Stimulated activated CD8-positive, alpha-beta memory T cell treated with anti-CD3 and anti-CD28 coated beads, Interleukin-4, amount 100 ng/mL, for 24 hours (primary cell): ENCODE data around the gene RELB.

Experiments
- DNase-seq: peaks from one replicate; pipeline ENCODE4 v3.0.0-alpha.2; 2020; ENCODE audit warnings: low read depth

RELB gene

DNA sequence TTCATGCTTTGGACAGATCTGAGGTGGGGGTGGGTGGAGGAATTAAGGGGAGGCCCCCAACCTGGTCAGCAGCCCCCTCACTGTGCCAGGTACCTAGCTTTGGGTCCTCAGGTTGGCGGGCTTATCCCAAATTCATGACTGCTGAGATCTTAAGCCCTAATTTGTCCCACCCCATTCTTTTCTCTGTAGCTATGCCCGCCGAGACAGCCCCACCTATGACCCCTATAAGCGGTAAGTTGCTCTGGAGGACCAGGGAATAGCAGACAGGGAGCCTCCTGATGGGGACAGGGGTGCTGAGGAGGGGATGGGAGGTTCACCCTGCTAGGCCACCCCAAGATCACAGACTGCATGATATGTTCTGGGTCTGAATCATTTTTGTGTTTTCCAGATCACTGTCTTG, 60.7 kb downstream of the RELB start:
- DNase-seq, result no peak

DNA sequence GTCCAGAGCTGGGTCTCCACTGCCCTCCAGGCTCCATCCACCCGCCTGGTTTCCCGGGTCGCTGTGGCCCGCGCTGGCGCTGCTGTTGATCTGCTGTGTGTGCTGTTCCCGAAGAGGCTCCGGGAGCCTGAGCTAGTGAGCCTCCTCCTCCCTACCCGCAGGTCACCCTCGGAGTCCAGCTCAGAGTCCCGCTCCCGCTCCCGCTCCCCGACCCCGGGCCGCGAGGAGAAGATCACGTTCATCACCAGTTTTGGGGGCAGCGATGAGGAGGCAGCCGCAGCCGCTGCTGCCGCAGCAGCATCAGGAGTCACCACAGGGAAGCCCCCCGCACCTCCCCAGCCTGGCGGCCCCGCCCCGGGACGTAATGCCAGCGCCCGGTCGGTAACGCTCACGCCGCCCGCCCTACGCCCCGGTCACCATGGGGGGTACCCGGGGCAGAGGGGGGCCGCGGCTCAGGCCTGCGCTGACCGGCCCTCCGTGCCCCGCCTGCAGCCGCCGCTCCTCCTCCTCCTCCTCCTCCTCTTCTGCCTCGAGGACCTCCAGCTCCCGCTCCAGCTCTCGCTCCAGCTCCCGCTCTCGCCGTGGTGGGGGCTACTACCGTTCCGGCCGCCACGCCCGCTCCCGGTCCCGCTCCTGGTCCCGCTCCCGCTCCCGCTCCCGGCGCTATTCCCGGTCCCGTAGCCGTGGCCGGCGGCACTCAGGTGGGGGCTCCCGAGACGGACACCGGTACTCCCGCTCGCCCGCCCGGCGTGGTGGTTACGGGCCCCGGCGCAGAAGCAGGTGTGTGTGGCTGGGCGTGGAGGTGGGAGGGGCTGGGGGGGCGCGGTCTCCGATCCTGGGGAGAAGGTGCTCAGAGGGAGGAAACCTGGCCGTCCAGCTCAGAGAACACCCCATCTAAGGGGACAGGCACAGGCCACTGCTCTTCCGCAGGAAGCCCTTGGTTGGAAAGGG, 62.9 kb downstream of the RELB start:
- DNase-seq, result no peak

DNA sequence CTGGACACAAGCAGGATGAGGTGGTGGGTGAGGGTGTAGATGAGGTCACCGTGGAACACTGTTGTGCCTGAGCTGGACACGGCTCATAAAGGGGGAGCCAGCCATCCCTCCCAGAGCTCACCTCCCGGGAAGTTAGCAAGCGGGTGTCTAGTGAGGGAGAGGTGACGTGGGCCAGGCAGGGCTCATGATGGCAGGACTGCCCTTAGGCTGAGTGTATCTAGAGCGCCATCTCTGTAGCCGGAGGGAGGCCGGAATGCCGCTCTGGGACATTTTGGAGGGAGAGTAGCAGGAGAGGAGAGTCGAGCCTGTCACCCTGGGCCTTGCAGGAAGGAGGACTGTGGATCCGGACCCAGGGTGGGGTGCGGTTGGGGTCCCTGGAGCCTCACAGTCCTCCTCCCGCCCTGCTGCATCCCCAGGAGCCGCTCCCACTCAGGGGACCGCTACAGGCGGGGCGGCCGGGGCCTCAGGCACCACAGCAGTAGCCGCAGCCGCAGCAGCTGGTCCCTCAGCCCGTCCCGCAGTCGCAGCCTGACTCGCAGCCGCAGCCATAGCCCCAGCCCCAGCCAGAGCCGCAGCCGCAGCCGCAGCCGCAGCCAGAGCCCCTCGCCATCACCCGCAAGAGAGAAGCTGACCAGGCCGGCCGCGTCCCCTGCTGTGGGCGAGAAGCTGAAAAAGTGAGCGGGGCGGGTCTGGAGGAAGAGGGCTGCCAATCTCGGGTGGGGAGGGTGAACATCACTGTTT, 65.8 kb downstream of the RELB start:
- DNase-seq, result no peak

DNA sequence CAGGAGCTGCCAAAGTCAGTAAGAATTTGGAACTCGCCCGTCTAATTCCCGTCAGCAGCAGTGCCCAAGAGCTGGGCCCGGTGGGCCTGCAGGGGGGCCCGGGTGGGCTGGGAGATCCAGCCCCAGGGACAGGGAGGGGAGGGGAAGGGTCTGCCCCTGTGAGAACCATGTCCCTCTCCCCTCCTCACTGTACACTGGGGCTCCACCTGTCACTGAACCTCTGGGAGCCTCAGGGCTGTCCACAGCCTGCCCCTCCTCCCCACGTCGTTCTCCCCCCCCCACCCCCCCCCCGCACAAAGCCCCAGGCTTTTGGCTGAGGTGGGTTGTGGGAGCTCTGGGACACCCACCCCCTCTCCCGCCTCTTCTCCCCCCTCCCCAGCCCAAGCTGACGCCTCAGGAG, 66.8 kb downstream of the RELB start:
- DNase-seq, result no peak

DNA sequence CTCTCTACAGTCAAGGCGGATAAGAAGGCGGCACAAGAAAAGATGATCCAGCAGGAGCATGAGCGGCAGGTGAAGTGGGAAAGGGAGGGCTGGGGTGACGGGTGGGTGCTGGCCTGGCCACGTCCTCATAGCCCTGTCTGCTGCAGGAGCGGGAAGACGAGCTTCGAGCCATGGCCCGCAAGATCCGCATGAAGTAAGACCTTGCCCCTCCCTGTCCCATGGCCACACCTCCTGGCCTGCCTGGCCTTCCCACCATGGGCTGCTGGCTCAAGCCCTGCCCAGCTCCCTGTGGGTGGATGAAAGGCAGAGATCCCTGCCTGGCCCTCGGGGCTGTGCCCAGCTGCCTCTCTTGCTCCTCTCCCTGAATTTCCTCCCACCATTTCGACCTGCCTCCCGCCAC, 67.8 kb downstream of the RELB start:
- no peak for DNase-seq

DNA sequence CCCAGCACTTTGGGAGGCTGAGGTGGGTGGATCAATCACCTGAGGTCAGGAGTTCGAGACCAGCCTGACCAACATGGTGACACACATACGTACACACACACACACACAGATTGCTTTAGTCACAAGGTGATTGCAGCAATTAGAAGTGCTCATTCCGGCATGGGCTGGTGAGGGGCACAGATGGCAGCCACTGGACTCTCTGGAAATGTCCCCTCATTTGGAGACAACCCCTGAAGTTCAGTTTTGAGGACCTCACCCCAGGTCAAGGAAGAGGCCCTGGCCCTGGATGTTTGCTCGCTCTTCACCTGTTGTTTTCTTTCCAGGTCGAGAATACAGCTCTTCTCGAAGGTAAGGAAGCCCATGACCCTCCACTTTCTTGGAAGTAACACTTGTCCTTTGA, 69.0 kb downstream of the RELB start:
- no peak for DNase-seq

DNA sequence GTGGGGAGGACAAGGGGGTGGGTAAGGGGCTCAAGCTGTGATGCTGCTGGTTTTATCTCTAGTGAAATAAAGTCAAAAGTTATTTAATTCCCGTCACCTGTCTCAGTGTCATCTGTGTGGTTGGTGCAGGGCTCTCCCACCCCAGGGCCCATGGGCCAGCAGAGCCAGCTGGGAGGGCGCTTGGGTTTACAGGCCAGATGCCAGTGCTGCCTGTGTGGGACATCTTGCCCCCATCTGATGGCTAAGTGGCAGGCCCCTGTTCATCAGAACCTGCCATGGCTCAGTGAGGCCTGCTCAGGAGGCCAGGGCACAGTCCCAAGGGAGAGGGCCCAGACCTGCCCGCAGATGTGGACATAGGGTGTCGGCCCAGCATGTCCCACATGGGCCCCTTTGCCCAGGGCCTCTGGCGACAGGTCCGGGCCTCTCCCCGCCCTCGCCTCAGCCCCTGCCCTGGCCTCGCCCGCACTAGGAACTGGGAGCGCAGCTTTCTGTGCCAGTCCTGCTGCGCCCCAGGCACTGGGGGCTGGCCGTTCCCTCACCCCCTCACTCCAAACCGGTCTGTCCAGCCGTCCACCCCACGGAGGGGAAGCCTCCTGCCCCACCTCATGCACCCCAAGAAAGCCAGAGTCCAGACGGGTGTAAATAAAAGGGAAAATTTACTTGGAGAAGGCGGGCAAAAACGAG, 69.7 kb downstream of the RELB start:
- DNase-seq, result no peak

DNA sequence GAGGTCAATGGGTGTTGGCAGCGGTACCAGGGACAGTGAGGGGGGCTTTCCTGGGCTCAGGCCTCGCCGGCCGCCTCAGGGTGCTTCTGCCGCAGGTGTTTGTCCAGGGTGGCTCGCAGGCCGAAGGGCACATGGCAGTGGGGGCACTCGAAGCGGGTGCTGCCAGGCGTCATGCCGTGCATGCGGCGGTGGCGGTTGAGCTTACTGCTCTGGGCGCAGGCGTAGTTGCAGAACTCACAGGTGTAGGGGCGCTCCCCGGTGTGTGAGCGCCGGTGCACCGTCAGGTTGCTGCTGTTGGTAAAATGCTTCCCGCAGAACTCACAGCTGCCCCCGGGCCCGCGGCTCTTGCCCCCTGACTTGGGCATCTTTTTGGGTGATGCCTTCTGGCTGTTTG, 70.3 kb downstream of the RELB start:
- DNase-seq, result no peak

DNA sequence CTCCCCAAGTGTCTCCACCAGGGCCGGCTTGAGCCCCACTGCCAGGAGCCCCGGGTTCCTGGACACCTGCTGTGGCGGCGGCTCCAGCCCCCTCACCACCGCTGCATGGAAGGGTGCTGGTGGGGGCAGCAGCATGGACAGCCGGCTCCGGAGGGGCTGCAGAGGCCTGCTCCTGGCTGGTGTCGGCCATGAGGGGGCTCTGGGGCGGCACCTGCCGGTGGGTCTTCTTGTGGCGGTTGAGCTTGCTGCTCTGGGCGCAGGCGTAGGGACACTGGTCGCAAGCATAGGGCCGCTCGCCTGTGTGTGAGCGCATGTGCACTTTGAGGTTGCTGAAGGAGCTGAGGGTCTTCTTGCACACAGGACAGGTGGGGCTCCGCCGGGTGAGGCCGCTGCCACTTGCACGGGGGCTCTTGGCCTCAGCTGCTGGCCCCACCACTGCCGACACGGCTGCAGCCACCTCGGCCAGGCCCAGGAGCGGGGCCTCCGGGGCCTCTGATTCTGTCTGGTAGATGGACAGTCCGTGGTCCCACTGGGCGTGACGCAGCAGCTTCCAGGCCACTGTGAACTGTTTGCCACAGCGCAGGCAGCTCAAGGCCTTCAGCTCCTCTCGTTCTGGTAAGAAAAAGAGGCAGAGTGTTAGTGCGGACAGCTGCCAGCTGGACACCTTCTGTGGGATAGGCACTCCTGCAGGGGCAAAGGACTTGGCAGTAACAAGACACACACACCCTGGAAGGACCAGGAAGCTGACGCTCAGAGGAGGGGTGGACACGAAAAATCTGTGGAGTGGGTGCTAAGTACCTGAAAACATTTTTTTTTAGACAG, 70.9 kb downstream of the RELB start:
- no peak for DNase-seq

DNA sequence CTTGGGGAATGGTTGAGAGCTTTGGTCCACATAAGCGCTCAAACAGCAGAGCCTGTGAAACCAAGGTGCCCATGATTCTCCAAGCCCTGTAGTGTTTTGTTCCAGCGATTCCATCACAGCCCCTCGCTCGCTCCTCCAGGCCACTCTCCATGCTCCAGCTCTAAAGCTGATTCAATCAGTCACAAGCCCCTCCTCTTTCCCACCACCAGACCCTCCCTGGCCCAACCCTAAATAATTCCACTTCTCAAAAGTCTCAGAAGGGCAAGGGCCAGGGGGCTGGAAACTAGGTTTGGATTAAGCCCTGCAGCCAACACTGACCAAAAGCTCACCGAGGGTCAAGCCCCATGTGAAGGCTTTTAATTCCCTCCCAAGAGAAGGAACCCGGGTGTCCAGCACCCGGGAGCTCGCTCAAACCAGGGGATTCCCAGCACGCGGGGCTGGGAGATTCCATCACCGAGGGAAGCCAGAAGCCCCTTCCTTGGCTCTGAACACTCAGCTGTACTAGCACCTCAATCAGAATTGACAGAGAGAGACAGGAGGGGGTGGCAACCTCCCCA, 73.6 kb downstream of the RELB start:
- DNase-seq, result no peak

DNA sequence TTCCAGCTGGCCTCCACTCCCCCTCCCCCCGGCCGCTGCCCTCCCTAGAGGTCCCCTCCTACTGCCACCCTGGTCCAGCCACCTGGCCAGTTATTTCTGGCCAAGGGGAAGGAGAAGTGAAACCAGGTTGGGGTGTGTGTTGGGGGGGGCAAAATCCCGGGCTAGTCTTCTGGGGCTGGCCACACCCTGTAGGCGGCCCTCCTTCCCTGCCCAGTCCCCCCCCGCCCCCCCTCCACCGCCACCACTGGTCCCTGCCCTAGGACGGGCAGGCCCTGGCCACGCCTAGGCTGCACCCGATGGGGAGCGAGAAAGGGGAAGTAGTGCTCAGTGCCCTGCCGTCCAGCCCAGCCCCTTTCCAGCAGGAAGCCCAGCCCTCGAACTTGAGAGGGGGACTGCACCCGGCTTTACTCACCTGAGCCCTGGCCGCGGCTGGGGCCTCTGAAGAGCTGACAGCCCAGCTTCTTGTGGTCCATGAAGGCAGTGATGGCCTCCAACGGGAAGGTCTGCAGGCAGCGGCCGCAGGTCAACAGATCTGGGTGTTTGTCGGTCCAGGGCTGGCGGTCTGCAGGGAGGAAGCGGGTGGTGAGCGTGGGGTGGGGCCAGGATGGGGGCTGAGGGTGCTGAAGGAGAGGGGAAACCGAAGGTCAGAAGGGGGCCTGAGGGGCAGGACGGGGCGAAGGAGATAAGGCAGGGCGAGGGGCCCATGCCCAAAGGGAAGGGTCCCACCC, 74.2 kb downstream of the RELB start:
- no peak for DNase-seq

DNA sequence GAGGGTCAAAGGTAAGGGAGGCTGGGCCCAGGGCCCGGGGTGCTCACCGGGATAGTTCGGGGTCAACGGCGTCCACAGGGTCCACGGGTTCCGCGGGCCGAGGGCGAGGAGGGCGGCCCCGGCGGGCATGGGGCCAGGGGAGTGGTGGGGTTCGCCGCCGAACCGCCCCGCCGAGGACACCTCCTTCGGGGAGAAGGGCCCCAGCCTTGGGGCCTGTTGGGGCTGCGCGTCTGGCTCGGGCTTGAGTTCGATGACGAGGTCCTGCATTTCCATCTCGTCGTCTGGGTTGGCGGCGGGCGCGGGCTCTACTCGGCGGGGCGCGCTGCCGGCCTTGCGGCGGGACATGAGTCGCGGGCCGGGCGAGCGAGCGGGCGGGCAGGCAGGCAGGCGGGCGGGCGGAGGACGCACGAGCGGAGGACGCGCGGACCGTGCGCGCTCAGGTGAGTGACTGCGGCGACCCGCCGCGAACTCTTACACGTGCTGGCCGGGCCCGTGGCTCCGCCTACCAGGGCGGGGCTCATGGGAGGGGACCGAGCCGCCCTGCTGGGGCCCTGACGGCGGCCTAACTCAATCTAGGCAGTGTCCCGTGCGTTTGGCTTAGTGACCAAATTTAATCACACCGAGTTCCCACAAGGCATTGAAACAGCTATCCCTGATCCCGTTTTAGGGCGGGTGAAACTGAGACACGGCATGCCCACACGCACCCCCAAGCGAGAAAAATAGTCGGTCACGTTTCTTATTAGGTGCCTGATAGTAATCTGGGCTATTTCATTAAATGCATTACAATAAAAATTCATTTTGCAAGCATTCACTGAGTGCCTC, 75.0 kb downstream of the RELB start, which contains the start of gene ZNF296:
Gene ZNF296, minus strand, starts transcription at position 450 of the 822 bp plus-strand sequence. Its CDS starts 105 bp downstream, at position 345.
- peak; percentile 78 for DNase-seq

DNA sequence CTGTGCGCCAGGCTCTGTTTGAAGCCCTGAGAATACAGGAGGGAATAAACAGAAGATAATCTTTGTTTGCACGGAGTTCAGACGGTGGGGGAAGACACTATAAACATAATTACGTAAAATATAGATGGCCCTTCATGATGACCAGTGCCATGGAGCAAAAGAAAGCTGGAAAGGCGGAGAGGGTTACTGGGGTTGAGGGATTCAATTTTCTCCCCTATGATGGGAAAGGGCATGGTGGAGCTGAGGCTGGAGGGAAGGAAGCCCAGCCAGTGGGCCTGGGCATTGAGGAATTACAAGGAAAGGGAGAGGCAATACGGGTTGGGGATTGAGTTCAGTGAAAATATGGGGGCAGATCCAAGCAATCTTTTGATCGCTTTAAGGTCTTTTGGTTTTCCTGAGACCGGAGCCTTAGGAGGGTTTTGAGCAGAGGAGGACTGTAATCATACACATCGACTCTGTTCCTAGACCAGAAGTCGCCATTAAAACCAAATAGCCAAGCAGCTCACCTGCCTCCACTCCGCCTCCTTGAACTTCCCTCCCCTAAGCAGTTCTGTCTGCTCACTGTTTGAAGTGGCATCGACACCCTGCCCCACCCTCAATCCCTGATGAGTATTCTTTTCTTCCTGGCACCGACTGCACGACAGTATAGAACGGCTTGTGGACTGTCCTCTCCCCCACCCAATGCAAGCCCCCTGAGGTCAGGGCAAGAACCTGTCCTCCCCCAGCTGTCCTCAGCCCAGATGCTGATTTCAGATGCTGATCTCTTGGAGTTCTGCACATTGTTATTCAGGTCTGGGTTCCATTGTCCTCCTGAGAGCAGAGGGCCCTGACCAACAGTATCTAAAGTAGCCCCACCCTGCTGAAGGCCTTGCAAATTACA, 75.8 kb downstream of the RELB start:
- DNase-seq, result no peak

DNA sequence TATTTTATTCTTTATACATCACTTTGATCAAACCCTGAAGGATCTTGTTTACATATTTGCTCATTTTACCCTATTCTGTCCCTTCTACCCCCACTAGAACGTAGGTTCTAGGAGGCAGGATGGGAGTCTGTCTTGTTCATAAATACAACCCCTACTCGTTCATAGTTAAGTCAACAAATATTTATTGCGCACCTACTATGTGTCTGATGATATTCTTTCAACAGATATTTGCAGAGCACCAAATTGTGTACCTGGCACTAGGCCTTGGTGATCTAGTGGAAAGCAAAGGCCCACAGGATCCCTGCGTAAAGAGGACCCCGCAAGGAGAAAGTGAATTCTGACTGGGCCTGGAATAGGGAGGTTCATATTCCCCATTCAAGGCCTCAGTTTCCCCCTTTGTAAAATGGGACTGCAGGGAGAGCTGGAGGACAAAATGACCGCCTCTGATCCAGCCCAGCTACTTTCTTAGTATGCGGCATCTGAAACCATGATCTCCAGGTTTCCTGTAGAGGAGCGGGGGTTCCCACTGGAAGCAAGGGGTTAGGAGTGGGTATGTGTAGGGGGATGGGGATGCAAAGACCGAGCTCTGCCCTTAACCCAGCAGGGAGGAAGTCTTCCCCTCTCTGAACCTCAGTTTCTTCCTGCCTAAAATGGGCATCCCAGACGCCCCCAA, 77.3 kb downstream of the RELB start:
- DNase-seq, result no peak

DNA sequence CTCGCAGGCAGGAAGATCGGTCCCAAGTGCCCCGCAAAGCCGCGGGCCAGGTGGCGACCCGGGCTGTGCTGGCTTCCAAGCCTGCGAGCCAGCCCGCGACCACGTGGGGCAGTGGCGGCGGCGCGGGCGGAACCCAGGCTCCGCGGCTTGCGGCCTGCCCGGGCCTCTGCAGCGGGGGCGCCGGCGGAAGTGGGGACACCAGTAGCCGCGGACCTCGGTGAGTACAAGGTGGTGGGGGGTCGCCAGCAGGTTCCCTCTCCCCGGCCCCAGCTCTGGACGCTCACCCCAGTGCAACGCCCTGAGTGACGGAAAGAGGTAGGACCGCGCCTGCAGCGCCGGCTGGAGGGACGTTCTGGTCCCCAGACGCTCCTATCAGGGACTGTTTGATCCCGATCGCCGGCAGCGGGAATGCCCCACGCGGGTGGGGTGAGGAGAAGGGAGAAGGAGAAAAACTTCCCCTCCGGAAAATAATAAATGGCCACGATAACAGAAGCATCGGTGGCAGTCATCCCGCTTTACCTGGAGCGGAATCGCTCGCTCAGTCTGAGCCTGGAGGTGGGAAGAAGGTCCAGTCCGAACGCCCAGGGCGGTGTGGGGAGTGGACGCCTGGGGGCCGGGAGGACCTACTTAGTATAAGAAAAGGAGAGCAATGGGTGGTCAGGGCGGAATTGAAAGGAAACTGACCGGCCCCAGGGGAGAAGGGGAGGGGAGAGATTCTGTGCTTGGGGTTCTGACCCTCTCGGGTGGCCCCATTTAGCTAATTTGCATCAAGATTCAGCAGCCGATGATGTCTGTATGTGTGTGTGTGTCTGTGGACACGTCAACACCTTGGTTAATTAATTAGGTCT, 78.0 kb downstream of the RELB start, which contains the start of gene GEMIN7:
Gene GEMIN7, plus strand, starts transcription at position 198 of the 848 bp plus-strand sequence. CDS start 10,855 bp downstream, outside the sequence.
- DNase-seq, result peak; percentile 76

DNA sequence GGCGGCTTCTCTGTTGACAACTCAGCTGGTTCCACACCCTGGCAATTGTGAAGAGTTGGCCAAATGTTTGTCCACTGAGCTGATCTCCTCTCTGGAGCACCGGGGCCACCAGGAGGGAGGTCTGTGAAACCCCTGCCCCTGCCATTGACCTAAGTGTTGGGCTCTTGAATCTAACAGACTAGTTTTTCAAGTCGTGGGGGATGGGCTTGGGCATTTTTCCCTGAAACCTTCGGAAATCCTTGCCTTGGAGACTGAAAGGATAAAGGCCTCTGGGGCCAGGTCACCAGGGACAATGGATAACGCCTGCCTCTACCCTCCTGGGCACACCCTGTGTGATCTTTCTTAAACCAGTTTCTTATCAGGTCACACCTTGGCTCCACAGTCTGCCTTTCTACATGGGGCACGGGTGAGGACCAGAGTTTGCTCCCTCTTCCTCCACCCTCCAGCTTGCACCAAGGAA, 78.7 kb downstream of the RELB start:
- DNase-seq, result no peak

DNA sequence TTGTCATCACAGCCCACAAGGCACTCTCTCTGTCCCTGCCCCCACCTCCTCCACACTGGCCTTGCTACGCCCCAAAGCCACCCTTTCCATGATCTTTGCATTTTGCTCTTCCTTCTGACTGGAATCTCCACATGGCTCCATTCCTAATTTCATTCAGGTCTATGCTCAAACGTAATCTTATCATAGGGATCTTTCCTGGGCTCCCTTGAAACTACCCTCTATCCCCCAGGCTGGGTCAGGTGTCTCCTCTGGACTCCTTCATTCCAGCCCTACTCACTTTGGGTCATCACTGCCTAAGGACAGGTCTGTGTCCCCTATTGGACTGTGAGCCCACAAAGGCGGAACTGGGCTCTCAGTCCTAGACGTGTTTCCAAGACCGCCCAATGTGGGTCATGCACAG, 80.9 kb downstream of the RELB start:
- DNase-seq, result no peak
